LNCAP (cell line): Measurements from ENCODE around the gene CSGALNACT2.

Experiments
- CTCF ChIP-seq: fragments of 450-650 bp; IDR thresholded peaks from 2 replicates; pipeline ENCODE4 v1.5.1; 2017; ENCODE audit warnings: mild to moderate bottlenecking

CSGALNACT2 gene

GRCh38 chr10:43227911-43228782 is 89.9 kb downstream of the CSGALNACT2 start:
- TF ChIP-seq CTCF, result no peak

- TF ChIP-seq CTCF, result no peak
Measured at GRCh38 chr10:43228783-43229207, 90.5 kb downstream of the CSGALNACT2 start.

- TF ChIP-seq CTCF, result no peak
Measured at GRCh38 chr10:43229208-43230061, 91.2 kb downstream of the CSGALNACT2 start.

- TF ChIP-seq CTCF, result no peak
Measured at GRCh38 chr10:43230101-43230908, 92.1 kb downstream of the CSGALNACT2 start.

- no peak for TF ChIP-seq CTCF
Measured at GRCh38 chr10:43230909-43231522, 92.8 kb downstream of the CSGALNACT2 start.

GRCh38 chr10:43231523-43232078 is 93.4 kb downstream of the CSGALNACT2 start:
- TF ChIP-seq CTCF, result no peak
